ENCODE results near the gene TMEM52.
"Not testable (repeated sequence)": the region's sequence is repeated elsewhere in the genome, so short reads cannot be mapped to it uniquely, and the experiment has no call there.

TMEM52 gene

GRCh38 chr1:1892763-1893120, 26.3 kb downstream of the TMEM52 start:
- no peak for DNase-seq

DNA sequence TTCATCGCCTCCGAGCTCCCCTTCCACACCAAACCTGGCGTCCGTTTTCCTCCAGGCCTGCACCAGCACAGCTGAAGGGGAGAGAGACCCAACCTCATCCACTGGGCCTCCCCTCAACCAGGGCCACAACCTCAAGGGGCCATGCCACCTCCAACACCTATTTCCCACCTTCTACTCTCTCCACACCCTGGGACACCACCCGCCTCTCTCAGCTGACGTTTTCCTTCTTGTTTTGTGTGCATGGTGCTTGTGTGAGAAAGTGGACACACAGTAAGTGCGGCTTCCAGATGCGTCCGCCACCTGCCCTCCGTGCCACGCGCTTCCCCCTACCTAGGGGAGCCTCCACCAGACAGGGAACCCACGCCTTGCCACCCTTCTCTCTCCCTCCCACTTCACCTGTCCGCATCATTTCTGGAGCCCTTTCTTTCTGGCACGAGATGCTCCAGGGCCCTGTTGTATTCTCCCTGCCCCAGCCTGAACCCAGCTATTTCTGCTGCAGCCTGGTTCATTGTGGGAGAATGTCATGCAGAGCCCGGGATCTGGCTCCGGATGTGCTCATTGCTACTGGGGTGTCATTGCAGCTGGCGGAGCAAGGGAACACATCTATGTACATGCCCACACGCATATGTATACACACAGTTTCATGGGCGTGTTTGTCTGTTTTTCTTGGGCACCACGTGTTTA, 26.9 kb downstream of the TMEM52 start:
- DNase-seq: peak in 1 of 2 experiments; percentile 20

DNA sequence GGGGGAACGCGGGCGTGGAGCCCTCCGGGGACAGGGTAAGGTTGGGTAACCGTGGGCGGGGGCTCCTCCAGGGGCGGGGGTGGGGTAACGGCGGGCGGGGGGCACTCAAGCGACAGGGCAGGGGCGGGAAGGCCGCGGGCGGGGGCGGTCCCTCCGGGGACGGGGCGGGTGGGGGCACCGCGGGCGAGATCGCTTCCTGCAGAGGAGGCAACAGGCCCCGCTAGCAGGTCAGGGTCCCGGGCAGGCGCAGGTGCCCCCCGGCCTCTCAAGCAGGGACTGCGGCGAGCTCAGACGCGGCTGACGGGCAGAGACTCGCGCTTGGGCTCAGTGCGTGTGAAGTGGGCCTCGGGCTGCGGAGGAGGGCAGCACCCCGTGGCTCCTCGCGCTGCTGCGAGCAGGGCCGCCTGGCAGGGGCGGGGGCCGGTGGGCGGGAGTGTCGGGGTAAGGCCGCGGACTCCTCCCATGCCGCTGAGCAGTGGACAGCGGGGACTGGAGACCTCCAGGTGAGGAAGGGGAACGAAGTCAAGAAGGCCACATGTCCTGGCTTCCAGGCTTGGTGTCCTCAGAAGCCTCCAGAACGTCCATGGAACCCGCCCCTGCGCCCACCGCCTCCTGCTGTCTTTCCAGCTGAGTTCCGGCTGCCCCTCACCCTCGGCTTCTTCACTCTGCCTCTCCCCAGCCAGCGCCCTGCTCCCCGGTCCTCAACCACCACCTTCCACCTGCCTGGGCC, 27.6 kb downstream of the TMEM52 start:
- DNase-seq: peak; percentile 71 to 73

- DNase-seq: peak; percentile 78
Observed at GRCh38 chr1:1890506-1891348, 28.4 kb downstream of the TMEM52 start, which contains the start of gene GNB1. GNB1 (minus strand) TSS chr1:1891087; CDS start chr1:1825453, 65,634 bp downstream.

DNA sequence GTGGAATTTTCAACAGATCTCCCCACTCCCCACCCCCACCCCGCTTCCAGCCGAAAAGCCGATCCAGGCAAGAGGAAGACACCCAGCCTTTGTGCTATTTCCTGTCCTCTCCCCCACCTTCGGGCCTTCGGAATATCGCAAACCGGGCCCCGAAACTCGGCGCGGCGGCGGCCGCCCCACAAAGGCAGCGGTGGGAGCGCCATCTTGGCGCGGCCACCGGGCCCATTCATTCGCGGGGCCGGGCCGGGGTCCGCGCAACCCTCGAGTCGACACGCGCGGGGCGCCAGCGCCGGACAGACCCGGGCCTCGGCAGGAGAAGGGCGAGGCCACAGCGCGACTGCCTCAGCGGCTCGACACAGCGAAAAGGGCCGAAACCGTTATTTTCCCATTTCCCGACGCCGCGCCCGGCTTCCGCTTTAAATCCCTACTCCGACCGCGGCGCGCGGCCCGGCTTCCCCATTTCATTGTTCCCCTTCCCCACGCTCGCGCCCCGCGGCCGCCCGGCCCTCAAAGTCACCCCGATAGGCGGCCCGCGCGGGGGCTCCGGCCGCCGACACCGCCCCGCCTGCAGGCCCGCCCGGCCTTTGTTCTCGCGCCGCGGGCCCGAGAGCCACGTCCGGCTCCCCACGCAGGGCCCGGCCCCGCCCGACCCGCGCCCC, 29.1 kb downstream of the TMEM52 start:
- no peak for DNase-seq

- DNase-seq: no peak
Observed at GRCh38 chr1:1889090-1889750, 29.9 kb downstream of the TMEM52 start.

DNA sequence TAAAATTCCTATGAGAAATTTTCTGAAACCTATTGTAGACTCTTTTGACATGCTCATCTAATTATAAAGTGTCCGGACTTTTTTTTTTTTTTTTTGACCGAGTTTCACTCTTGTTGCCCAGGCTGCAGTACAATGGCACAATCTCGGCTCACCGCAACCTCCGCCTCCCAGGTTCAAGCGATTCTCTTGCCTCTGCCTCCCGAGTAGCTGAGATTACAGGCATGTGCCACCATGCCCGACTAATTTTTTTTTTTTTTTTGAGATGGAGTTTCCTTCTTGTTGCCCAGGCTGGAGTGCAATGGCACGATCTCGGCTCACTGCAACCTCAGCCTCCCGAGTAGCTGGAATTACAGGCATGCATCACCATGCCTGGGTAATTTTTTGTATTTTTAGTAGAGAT, 35.2 kb downstream of the TMEM52 start:
- DNase-seq: not testable (repeated sequence)

DNA sequence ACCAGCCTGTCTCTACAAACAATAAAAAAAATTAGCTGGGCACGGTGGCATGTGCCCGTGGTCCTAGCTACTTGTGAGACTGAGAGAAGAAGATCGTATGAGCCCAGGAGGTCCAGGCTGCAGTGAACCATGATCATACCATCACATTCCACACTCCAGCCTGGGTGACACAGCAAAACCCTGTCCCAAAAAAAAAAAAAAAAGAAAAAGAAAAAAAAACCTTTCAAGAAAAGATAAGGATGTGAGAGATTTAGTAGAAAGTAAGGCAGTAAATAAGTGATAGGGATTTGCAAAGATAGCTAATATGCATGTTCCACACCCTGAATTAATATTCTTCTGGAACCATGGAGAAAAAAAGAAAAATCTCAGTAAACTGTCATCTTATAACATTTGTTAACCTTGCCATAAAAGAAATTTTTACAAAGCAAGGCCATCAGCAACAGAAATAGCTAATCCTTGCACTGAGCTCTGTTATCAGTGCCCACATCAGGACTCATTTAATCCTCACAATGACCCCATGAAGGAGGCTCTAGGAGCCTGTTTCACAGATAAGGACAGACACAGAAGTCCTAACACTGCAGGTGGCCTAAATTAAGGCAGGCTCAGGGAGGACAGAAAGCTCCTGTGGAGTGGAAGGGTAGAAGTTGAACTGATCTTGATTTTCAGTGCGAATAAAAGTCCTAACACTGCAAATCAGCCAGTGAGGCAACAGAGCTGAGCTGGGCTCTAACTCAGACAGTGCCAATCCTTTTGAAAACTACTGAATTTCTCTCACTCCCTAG, 35.8 kb downstream of the TMEM52 start:
- DNase-seq: no peak

- no peak for DNase-seq
Observed at GRCh38 chr1:1881727-1882126, 37.4 kb downstream of the TMEM52 start.

GRCh38 chr1:1880617-1881312, 38.3 kb downstream of the TMEM52 start:
- DNase-seq: no peak

DNA sequence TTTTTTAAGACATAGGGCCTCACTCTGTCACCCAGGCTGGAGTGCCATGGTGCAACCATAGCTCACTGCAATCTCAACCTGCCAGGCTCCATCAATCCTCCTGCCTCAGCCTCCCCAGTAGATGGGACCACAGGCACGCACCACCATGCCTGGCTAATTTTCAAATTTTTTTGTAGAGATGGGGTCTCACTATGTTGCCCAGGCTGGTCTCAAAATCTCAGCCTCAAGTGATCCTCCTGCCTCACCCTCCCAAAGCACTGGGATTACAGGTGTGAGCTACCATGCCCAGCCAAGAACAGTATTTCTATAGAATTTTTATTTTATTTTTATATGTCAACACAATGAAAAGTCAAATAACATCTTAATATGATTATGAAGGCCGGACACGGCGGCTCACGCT, 39.1 kb downstream of the TMEM52 start:
- DNase-seq: no peak

DNA sequence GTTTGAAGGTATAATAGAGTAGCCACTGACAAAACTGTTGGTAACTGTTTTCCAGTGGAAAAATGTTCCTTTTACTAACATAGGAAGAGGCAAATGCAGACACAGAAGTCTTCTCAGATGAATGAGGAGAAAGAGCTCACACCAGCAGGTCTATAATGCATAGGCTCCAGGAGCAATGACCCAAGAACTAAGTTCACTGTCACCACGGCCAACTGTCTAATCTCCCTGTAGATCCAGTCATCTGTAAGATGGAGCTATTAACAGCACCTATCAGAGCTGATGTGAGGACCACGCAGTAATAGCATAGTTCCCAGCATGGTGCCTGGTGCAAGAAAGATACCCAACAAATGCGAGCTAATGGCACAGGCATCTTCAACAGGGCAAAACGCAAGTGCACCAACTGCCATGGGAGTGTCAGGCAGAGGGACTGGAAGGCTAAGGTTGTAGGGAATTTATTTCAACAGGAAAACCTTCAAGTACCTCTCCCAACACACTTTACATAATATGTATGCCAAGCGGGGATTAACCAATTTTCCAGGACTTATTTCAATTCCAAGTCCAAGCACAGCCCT, 41.1 kb downstream of the TMEM52 start:
- no peak for DNase-seq

DNA sequence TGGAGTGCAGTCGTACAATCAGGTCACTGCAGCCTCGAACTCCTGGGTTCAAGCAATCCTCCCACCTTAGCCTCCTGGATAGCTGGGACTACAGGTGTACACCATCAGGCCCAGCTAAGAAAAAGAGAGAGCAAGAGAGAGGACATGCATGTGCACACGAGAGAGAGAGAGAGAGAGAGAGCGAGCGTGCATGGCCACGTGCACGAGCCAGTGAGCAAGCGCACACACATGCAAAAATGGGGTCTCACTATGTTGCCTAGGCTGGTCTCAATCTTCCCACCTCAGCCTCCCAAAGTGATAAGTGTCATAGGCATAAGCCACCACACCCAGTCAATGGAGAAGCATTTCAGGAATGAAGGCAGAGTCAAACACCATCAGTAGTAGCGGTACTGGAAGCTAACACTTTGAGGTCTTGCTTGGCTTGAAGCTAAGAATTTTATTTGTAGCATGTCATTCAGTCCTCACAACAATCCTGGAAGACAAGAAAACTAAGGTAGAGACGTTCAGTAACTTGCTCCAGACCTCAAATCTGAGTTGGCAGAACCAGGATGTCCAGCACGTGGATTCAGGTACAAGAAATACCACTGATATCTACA, 42.6 kb downstream of the TMEM52 start:
- no peak for DNase-seq

- no peak for DNase-seq
Observed at GRCh38 chr1:1875932-1876331, 43.1 kb downstream of the TMEM52 start.

DNA sequence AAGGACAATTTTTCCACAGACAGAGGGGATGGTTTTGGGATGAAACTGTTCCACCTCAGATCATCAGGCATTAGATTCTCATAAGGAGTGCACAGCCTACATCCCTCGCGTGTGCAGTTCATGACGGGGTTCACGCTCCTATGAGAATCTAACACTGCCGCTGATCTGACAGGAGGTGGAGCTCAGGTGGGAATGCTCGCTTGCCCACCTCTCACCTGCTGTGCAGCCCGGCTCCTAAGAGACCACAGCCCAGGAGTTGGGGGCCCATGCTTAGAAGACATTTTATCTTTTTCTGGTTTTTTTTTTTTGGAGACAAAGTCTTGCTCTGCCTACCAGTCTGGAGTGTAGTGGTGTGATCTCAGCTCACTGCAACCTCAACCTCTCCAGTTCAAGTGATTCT, 44.2 kb downstream of the TMEM52 start:
- no peak for DNase-seq

DNA sequence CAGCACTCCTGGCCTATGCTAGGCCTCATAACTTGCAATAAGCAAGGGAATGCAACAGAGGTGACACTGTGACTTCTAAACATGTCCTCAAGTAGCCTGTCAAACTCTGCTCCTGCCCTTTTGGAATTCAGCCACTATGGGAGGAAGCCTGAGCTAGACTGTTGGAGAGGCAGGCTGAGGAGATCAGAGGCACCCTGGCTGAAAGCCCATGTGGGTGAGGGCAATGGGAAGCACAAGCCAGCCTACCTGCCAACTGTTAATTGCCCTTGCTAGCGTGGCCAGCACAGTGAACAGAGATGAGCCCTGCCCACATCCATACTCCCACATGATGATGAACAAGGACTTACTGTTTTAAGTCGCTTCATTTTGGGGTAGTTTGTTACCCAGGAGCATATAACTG, 45.9 kb downstream of the TMEM52 start:
- DNase-seq: no peak

DNA sequence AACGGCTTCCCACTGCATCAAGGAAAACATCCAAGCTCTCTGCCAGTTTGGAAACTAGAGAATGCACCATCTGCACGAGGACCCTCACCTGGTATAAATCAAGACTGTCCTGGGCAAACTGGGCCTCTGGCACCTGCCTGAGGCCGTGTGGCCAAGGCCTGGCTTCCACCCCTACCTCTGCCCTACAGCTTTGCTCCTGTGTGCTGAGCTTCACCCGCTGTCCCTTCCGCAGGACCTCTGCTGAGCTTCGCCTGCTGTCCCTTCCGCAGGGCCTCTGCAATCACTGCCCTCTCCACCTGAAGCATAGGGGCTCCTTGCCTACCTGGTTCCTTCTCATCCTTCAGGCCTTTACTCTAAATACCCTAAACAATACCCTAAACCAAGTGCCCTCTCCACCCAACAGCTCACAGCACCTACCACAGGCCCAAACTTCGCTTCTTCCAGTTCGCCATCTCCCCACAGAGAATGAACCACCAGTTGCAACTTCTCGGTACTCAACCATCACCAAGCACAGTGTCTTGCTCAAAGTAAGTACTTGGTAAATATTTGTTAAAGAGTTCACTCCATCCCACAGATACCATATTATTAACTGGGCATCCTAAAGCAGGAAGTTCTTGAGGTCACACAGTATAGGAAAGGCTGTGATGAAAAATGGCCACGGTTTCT, 46.6 kb downstream of the TMEM52 start:
- no peak for DNase-seq

GRCh38 chr1:1869469-1869868, 49.6 kb downstream of the TMEM52 start:
- DNase-seq: no peak

All from activated CD4-positive, alpha-beta T cell treated with anti-CD3 and anti-CD28 coated beads, Interleukin-2, amount 50 U/mL, for 4 hours (primary cell).